ENCODE measurements around the gene MICU2. TPM values are rescaled to one million over a fixed set of nuclear protein-coding genes. Genes with fewer than 3 reads are reported as not detected.
"Not testable (repeated sequence)": the region's sequence is repeated elsewhere in the genome, so short reads cannot be mapped to it uniquely, and the experiment has no call there.

MICU2 gene
- total RNA-seq, 1 donor from 2014 or later, result 41.5 TPM

DNA sequence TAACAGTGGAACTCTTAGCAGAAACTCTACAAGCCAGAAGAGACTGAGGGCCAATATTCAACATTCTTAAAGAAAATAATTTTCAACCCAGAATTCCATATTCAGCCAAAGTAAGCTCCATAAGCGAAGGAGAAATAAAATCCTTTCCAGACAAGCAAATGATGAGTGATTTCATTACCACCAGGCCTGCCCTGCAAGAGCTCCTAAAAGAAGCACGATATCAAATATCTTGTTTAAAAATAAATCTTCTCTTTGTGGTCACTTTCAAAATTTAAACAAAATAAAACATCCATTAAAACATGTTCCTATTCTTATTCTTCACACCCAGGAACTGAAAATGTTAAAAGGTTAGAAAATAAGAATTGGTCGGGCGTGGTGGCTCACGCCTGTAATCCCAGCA is 13.7 kb downstream of the MICU2 start:
- no peaks in the 10 kb centered on the region for H3K27me3 ChIP-seq
- no peaks in the 10 kb centered on the region for H3K4me1 ChIP-seq
- DNase-seq (ENCODE audit: low spot score in 2 of 2), result no peak
- H3K36me3 ChIP-seq, result no peaks in the 10 kb centered on the region
- H3K4me3 ChIP-seq, result no peak overlapping the region
- intact Hi-C loops (cut with DNase I), result no loop called here
- H3K27ac ChIP-seq, result no peak overlapping the region
- TF ChIP-seq, protein P1, sequence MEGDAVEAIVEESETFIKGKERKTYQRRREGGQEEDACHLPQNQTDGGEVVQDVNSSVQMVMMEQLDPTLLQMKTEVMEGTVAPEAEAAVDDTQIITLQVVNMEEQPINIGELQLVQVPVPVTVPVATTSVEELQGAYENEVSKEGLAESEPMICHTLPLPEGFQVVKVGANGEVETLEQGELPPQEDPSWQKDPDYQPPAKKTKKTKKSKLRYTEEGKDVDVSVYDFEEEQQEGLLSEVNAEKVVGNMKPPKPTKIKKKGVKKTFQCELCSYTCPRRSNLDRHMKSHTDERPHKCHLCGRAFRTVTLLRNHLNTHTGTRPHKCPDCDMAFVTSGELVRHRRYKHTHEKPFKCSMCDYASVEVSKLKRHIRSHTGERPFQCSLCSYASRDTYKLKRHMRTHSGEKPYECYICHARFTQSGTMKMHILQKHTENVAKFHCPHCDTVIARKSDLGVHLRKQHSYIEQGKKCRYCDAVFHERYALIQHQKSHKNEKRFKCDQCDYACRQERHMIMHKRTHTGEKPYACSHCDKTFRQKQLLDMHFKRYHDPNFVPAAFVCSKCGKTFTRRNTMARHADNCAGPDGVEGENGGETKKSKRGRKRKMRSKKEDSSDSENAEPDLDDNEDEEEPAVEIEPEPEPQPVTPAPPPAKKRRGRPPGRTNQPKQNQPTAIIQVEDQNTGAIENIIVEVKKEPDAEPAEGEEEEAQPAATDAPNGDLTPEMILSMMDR (IDR thresholded peaks at IDR 0.05), result no peak
- H3K9me3 ChIP-seq, result peaks cover 0 to 7% of the 10 kb centered on the region in 2 donors

DNA sequence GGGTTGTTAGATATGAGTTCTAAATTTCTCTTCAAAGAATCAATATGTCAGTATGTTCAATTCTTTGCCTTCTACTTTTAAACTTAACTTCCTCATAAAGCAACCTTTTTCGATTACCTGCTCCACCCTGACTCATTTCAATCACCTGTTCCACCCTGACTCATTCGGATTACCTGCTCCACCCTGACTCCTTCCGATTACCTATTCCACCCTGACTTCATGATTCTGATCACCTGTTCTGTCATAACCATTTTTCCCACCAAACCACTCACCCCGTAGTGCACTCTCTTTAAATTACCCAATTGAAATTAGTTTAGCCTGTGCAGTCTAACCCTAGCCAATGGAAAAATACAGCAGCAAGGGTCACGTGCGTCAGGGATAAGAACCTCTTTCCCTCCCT is 14.5 kb downstream of the MICU2 start:
- H3K27ac ChIP-seq; DNase-seq (ENCODE audit: low spot score in 2 of 2); H3K4me3 ChIP-seq; H3K4me1 ChIP-seq; H3K27me3 ChIP-seq; H3K36me3 ChIP-seq; H3K9me3 ChIP-seq; intact Hi-C loops (cut with DNase I): not testable (repeated sequence)

DNA sequence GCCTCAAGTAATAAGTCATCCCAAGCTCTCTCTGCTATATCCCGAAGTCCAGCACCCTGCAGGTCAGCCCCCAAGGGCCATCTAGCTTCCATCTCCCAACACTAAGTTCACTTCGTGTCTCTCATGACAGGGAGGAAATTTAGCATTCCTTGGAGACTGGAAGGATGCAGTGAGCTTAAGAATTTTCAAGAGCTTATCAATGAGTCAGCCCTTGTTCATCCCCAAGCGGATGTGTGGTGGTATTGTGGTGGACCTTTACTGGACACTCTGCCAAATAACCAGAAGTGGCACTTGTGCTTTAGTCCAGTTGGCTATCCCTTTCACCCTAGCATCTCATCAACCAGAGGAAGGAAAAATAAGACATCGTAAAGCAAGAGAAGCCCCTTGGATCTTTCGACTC is 15.6 kb downstream of the MICU2 start:
- DNase-seq (ENCODE audit: low spot score in 2 of 2); H3K27me3 ChIP-seq; H3K4me1 ChIP-seq; H3K36me3 ChIP-seq; H3K9me3 ChIP-seq; H3K4me3 ChIP-seq; H3K27ac ChIP-seq; intact Hi-C loops (cut with DNase I): not testable (repeated sequence)

DNA sequence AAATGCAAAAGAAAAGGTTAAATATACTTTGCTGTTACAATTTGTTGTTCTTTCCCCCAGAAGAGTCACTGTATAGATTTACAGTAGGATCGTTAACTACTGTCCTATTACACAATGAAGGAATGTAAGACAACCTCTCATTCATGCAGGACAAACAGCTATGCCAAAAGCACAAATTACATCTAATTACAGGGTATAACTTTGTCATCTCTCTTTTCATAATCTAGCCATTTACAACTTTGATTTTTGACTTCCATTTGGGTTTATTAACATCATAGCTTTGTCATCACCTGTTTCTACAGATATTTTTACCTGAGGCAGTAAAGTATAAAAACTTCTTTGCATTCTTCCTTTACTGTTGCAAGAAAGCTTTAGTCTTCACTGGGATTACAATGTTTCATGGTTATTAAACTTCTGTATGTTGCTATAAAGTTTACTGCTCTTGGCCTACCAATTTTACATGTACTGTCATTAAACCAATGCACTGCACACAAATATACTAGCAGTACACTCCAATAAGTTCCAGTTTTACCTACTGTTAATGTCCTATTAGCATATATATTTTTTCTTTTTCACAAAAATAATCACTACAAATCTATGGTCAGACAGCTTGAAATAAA is 18.9 kb downstream of the MICU2 start:
- no peaks in the 10 kb centered on the region for H3K27me3 ChIP-seq
- peaks cover 0 to 13% of the 10 kb centered on the region in 2 donors for H3K9me3 ChIP-seq
- H3K4me1 ChIP-seq, result no peaks in the 10 kb centered on the region
- intact Hi-C loops (cut with DNase I), result no loop called here
- H3K36me3 ChIP-seq, result no peaks in the 10 kb centered on the region
- DNase-seq (ENCODE audit: low spot score in 2 of 2), result no peak
- TF ChIP-seq, protein P1 (IDR thresholded peaks at IDR 0.05), result no peak
- no peak overlapping the region for H3K27ac ChIP-seq
- no peak overlapping the region for H3K4me3 ChIP-seq

DNA sequence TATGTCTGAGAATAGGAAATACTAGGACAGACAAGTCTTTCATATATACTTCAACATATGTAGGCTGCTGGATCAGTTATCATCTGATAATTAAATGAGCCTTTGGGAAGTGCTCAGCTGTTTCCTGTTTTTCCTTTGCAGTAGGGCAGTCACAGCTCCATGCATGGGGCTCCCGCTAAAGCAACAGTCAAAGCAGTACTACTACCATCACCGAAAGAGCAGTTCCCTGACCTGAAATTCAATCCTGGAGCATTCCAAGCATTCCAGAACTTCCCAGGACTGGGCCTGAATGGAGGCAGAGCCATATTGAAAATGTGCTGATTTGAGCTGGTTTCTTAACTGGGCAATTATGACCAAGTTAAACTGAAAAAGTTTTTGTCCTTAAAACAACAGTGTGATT is 20.5 kb downstream of the MICU2 start:
- H3K4me1 ChIP-seq, result no peaks in the 10 kb centered on the region
- intact Hi-C loops (cut with DNase I), result no loop called here
- H3K36me3 ChIP-seq, result no peaks in the 10 kb centered on the region
- no peak overlapping the region for H3K27ac ChIP-seq
- no peaks in the 10 kb centered on the region for H3K27me3 ChIP-seq
- TF ChIP-seq, protein P1 (IDR thresholded peaks at IDR 0.05), result no peak
- peaks cover 0 to 13% of the 10 kb centered on the region in 2 donors for H3K9me3 ChIP-seq
- DNase-seq (ENCODE audit: low spot score in 2 of 2), result no peak
- no peak overlapping the region for H3K4me3 ChIP-seq

DNA sequence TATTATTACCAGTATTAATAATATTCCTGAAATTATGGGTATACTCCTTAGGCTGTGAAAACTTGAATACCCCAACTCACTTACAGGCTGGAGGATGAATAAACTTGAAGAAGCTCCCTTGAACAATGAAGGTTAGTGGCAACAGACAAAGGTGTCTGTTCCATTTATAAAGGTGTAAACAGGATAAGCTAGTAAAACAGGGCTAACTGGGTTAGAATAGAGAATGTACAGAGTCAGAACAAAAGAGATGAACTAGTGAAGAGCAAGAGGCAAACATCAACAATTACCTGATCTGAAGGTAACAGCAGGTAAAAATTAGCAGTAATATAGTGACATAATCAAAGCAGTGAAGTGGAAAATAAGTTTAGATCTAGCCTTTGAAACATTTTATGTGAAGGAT is 23.2 kb downstream of the MICU2 start:
- intact Hi-C loops (cut with DNase I), result no loop called here
- Histone ChIP-seq H3K27ac (no peak overlapping the region), H3K4me3 (no peak overlapping the region), H3K27me3 (no peaks in the 10 kb centered on the region), H3K9me3 (peaks cover 0 to 13% of the 10 kb centered on the region in 2 donors), H3K4me1 (no peaks in the 10 kb centered on the region), H3K36me3 (no peaks in the 10 kb centered on the region)
- no peak for DNase-seq (ENCODE audit: low spot score in 2 of 2)
- TF ChIP-seq, protein P1 (IDR thresholded peaks at IDR 0.05), result no peak
